GM19193 (cell line): Measurements from ENCODE around the gene RRBP1.

Experiments
- POLR2A ChIP-seq: IDR thresholded peaks from 4 replicates; pipeline ENCODE4 v1.6.1; 2011; ENCODE audit not compliant: insufficient read depth, insufficient read length; ENCODE audit errors: extremely low read depth

The RRBP1 gene

DNA sequence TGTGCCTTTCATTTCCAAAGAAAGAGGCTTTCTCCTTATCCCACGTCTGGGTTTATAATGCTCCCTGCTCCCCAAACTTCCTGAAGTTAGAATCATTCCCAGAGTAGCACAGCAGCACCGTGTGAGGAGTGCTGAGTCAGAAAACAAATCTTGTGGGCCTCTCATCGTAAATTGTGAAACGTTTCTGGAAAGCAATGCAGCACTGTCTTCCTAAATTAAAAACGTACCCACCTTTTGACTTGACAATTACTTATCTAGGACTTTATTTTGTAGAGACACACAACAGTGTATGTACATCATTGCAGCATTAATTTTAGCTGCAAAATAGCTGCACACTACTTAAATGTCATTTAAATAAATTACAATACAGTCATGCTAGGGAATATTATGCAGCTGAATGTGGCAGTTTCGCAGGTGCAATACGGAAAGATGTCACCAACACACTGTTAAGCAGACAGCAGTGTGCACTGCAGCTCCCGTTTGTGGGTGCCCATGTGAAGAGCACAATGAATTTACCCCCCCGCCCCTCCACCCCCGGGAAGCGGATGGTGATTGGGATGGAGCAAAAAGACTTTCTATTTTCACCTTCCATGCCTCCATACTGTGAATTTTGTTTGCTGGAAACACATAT, 30.8 kb downstream of the RRBP1 start:
- TF ChIP-seq POLR2A: no peak

DNA sequence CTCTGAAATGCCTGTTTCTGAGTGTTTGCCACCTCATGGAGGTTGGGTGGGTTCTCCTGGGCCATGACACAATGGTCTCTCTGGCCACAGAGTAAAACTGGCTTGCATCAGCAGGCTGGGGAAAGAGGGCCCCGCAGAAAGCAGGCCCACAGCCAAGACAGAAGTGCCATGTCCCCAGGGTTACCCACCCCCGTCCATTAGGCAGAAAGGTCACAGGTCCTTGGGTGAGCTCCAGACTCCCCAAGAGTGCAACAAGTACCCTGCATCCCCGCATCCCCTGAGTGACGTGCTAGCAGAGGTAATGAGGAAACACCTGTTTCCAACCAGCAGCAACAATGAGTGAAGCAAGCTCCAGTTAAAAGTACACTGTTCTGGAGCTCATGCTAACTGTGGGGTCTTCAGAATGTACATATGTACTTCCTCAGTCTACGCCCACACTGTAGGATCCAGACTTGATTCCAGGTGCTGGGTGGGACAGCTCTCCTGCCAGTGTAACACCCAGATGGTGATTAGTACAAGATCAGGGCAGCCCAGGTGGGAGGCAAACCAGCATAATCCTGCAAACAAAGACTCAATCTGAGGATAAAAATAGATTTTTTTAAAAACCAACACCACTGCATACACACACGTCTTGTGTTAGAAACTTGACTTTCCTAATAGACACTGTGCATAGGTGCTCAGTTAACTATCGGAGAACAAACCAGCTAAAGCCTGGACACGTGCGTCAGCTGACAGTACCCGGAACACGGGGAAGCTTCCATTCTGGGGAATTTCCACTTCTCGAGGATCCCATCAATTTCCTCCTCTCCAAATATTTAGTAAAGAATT, 31.5 kb downstream of the RRBP1 start:
- no peak for TF ChIP-seq POLR2A

DNA sequence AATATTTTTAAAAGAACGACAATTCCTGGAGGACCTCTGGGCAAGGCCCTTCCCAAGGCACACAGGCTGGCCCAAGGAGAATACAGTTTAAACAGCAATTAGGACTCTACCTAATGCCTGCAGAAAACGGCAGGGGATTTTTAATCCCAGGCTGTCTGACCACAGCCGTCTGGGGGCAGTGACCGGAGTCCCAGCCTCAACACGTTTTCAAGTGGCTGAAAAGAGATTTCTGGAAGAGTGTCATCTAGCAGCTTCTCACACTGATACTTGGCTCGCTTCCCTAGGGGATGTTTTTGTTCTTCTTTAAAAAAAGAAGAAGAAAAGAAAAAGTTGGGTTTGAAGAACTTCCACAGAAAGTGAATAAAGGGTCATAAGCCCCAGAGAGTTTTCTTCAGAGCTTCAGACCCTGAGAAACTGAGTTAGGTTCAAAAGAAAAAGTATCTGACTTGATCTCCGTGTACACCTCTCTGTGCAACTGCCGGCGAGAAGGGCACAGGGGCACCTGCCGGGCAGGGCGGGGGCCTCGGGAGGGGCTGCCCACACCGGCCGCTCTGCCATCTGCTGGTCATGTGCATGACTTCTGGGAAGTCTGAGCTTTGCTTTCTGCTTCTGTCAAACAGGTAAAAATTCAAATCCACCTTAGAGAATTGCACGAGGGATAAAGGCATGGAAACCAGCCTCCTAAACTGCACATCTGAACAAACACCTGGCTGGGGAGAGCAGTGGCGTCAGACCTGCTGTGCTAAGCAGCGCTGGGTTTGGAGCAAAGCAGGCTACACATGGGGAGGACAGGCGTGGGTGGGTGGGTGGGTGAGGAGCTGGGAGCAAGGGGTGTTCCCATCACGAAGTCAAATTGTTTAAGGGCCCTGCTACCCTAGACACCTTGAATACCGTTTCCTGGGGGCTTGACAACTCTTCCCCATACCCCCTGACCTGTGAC, 33.0 kb downstream of the RRBP1 start:
- TF ChIP-seq POLR2A: no peak

DNA sequence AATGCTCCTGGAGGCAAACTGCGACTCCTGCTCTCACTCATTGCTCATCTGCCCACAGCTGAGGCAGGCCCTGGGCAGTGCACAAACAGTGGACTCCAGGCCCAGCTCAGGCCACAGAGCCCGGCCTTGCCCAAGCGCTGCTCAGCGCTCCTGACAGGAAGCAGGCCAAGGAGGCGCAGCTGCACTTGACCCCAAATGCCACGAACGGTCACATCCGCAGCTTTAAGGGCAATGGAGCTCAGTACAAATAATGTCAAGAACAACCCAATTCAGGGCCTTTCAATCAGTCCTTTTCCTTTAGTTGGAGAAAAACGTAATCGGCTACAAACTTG, 33.8 kb downstream of the RRBP1 start:
- no peak for TF ChIP-seq POLR2A

DNA sequence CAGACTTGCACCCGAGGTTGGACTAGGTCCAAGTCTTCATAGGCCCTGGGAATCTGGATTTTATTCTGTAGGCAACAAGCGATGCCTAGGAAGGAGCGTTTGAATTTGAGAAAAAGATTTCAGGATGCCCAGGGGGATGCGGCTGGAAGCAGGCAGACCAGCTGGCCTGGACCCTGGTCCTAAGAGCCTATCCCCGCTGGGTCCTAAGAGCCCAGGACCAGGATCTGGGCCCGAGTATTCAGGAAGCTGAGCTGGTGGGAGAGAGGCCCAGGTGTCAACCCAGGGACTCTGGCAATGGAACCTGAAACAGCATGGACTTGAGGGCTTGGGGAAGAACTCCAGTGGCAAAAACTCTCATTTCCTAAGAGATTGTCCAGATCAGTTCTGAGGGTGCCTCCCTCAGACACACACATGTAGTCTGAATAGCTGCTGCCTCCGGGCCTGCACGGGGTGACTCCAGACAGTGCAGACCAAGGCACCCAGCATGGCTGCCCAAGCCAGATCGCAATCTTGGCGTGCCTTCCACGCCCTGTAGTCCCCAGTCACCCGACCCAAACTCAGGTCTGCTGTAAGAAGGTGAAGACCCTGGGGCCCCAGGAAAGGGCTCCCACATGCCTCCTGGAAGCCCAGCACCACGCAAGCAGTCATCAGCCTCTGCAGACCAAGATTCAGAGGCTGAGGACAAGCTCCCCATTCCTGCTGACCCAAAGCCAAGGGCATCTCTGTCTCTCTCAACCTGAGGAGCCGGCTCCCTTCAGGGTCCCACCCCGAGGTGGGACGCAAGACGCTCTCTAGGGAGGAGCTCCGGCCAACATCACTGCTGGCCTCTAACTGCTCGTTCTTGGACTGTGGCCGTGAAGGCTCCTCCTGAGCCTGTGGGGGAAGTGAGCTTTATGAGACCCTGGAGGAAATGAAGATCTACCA, 34.4 kb downstream of the RRBP1 start:
- TF ChIP-seq POLR2A: no peak

DNA sequence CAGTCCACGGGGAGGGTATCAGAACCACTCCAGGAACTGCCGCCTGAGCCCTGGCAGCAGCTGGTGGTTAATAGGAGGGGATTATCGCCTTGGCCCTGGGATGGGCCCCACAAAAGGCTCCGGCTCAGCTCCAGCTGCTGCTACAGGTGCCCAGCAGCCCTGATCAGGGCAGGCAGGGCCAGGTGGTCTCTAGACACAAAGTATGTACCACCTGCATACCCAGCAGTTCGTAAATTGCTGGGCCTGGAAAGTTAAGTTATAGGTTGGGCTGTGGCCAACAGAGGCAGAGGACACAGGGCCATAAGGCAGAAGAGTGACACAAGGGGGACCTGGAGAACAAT, 35.1 kb downstream of the RRBP1 start:
- TF ChIP-seq POLR2A: no peak

DNA sequence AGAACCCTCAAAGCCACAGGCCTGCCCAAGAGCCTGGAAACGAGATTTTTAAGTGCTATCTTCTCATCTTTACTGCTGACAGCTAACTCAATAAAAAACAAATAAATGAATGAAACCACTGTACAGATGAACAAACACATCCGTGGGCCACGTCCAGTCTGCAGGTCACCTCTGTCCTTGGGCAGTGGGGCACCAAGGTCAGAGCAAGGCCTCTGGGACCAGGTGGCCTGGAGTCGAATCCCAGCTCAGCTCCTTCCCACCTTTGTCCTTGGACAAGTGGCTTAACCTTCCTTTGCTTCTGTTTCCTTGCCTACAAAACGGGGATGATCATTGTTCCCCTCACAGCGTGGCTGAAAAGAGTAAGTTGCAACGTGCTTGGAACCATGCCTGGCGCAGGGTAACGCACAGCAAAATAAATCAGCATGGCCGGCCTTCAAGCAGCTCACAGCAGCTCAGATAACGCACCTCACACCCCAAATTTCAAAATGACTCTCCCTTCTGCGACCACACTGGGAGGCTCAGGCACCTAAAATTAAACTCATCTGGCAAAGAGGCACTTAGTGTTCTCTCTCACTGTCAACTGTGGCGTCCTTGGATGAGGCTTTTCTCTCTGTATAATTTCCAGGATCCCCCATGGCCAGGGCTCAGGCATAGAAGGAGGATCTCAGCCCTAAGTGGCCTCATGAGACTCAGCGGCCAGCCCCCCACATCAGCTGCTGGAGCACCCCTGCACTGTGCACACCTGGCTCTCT, 35.7 kb downstream of the RRBP1 start:
- no peak for TF ChIP-seq POLR2A

DNA sequence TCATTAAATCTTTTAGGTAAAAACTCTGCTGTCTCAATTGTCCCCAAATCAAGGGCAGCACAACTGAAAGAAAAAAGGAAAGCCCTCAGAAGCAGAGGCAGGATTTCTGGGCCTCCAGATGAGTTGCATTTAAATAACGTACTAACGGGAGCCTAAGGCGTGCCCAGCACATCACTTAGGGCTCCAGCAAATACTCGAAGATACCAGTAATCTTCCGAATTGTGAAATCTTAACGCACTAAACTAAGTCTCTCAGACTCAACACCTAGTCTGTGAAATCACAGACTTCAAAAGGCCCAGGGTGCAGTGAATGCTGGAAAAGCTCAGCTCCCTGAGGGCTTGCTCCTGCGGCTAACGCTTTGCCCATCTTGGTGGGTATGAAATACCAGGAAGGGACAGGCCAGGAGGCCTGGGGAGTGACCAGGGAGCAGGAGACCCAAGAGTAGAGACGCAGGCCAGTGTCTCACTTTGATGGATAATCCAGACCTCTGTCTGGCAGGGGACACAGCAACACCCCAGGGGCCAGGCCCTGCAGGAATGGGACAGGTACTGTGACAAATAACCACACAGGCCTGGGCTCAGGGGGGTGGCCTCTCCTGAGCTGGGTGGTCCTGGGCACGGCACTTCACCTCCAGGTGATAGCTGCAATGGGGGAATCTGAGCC, 36.4 kb downstream of the RRBP1 start:
- TF ChIP-seq POLR2A: no peak

DNA sequence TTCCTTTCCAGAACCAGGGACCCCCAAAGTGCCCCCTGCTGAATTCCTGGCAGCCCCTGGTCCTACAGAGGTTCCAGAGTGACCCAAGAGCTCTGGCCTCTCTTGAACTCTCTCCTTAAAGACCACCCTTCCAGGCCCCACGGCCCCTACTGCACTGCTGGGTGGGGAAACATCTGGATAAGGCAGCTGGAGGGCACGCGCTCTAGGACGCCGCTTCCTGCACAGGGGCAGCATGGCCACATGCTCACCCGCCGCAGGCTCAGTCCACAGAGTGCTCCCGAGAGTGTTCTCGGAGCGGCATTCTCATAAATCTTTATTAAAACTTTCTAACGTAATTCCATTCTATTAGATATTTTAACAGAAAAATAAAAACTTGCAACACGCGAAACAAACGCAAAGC, 37.0 kb downstream of the RRBP1 start:
- no peak for TF ChIP-seq POLR2A

DNA sequence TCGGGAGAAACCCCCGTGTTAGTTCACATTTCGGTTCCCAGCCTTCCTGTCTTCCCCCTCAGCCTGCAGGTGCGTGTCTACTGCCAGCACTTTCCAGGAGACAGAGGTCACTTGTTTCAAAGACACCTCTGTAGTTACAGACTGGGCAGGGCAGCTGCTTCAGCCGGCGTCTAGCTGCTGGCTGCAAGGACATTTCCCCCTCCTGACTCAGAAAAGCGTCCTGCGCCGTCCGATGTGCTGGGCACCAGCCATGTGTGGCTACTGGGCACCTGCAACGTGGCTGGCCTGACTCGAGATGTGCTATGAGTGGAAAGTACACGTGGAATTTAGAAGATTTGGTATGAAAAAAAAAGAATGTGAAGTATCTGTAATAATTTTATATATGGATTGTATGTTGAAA, 37.6 kb downstream of the RRBP1 start:
- no peak for TF ChIP-seq POLR2A

DNA sequence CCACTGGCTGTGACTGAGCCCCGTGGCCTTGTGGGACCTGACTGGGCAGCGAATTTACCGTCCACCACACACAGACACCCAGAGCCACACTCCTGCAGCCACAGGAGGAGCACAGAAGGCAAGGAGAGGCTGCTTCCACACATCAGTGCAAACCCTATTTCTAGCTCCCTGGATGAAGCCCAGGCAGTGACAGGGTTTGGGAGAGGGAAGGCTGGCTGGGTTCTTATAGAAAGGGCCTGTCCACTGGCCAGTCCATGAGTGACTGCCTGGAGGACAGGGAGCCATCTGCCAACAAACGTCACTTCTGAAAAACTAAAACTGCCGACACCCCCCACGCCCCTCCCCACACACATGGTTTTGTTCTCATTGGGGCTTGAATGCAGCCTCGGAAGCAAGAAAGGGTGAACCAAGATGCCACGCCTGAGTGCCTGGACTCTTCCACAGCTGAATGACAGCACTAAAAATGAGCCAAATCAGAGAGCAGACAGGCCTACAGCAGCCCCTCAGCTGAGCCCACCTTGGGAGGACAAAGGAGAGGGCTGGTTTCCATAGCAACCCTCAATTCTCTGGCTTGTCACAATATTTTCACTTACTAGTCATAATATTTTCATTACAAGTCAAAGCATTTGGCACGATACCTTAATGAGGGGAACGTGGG, 38.4 kb downstream of the RRBP1 start:
- no peak for TF ChIP-seq POLR2A

DNA sequence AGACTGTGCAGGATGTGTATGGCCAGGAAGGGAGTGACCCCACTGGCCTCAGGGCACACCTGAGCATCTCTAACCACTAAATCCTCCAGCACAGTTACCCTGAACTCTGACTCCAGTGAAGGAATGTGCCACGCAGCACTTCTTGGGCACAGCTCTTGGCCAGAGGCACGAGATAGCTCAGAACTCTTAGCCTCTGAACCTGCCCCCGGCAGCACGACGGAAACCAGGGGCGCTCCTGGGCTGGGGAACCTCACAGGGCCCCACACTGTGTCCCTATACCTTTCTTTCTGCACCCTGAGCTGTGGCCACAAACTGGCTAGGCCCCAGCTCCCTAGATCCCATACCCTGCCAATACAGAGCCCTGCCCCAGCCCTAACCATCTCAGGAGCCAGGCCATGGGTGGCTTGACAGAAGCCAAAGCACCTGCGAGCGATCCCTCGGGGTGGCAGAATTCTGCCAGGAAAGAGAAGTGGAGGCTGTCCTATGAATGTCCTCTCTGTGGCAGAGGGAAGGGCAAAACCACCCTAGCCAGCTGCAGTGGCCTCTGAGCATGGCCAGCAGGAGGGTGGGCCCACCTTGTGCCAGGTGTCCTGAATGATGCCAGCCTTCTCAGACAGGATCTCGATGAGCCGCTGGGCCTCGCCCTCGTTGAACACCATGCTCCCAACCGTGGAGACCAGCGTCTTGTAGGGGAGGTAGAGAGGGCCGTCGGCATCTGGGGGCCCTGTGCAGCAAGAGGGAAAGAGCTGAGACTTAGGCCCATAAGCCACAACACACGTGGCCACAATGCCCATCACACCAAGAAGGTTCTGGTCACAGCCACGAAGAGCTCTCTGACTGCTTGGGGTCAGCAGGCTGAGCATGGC, 39.4 kb downstream of the RRBP1 start:
- TF ChIP-seq POLR2A: no peak
